ENCODE data around the gene GNGT2. TPM values are rescaled to one million over a fixed set of nuclear protein-coding genes. Genes with fewer than 3 reads are reported as not detected.

The GNGT2 gene
- total and polyA plus RNA-seq, 2 of the 4 experiments (the other 2 are of a cell fraction) = 0.18 to 0.79 TPM

DNA sequence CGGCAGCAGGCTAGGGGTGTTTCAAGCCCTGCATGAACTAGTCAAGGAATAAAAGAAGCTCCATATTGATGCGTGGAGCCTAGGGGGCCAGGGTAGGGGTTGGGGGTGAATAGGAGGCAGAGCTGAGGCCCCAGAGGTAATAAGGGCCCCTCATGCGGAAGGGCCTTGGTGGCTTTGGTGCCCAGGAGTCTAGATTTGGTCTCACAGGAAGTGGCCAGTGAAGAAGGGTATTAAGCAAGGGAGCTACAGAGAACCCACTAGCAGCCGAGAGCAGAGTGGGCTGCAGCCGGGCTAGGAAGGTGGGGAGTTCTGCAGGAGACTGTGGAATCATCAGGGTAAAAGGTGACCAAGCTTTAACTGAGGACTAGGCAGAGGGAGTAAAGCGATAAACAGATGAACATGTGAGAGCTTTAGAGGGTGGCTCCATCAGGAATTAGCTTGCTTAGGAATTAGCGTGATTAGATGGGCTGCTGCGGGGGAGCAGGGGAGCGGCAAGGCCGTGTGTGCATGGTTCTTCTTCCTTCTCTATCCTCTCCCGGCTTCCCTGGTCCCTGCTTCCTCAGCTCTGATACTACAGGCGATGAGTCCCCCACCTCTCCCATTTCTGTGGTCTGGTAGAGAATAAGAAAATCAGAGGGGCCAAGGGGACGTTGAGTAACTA lies 9.8 kb downstream of the GNGT2 start:
- no peaks in the 10 kb centered on the region for H3K36me3 ChIP-seq (ENCODE audit: control insufficient read depth, insufficient read depth, low read length)
- intact Hi-C loops (cut with micrococcal nuclease) (no loop called here), in situ Hi-C loops (cut with MboI; ENCODE audit: low sequenced_read_pairs) (no loop called here), dilution Hi-C loops (cut with HindIII; ENCODE audit: low sequenced_read_pairs, unreplicated experiment) (no loop called here)
- no peaks in the 10 kb centered on the region for H4K20me1 ChIP-seq (ENCODE audit: insufficient read depth, low read length)
- no peak overlapping the region for H3K23ac ChIP-seq (ENCODE audit: low read depth, low read length)
- ChIA-PET CTCF (no interaction called here), POLR2A (ENCODE audit: unreplicated experiment) (interaction anchor here (1.0 kb wide), 1 partner anchor 8 kb away, joined by 4 read pairs; no protein-coding TSS in a partner anchor)
- no peak overlapping the region for H3K4ac ChIP-seq (ENCODE audit: low read depth, low read length)
- no peak overlapping the region for H3K4me3 ChIP-seq (ENCODE audit: insufficient read depth, low read depth, low read length)
- no peak overlapping the region for H3K56ac ChIP-seq (ENCODE audit: extremely low read depth, insufficient read depth, low read length)
- H3K9me1 ChIP-seq (ENCODE audit: insufficient read depth, low read length) = no peaks in the 10 kb centered on the region
- no peak overlapping the region for H2AFZ ChIP-seq (replicated peaks; ENCODE audit: low read length, poor library complexity)
- TF ChIP-seq RCOR1 (IDR thresholded peaks at IDR 0.05; ENCODE audit: insufficient replicate concordance, low read length) = no peak
- no peaks in the 10 kb centered on the region for H3K9me3 ChIP-seq (ENCODE audit: control insufficient read depth, insufficient read depth, low read length)
- no peak overlapping the region for H3K27ac ChIP-seq (ENCODE audit: insufficient read depth, low read length)
- no peaks in the 10 kb centered on the region for H3K79me1 ChIP-seq (ENCODE audit: low read depth in 1 of 2, low read length in 2 of 2)
- H4K8ac ChIP-seq (ENCODE audit: low read depth in 2 of 2, low read length in 2 of 2) = no peak overlapping the region
- no peak for ATAC-seq (ENCODE audit: low read depth)
- no peaks in the 10 kb centered on the region for H3K4me1 ChIP-seq (ENCODE audit: control insufficient read depth, insufficient read depth, low read length)
- H3K14ac ChIP-seq (replicated peaks; ENCODE audit: low read depth, low read length) = no peak overlapping the region
- no peak overlapping the region for H3K9ac ChIP-seq (ENCODE audit: low read depth, low read length)
- no peak for DNase-seq
- no peak overlapping the region for H2BK120ac ChIP-seq (ENCODE audit: low read depth, low read length)
- no peak overlapping the region for H3K18ac ChIP-seq (ENCODE audit: low read depth, low read length)
- no peak overlapping the region for H2BK20ac ChIP-seq (ENCODE audit: low read depth, low read length)
- H3K4me2 ChIP-seq (ENCODE audit: low read depth, low read length) = no peak overlapping the region
- H2BK15ac ChIP-seq (ENCODE audit: low read depth, low read length) = no peak overlapping the region
- no peak overlapping the region for H2AK9ac ChIP-seq (replicated peaks; ENCODE audit: low read depth, low read length, poor library complexity)
- WGBS, 2 experiments (ENCODE audit: extremely low coverage in 2 of 2, insufficient read length in 1 of 2) = 81% methylated on average over 4 of the region's 13 CpGs; no CpG with 5 or more reads in 1 of the 2 experiments
- BruUV-seq (replicated peaks) = no TSS peak
- H2BK5ac ChIP-seq (ENCODE audit: low read depth, low read length, poor library complexity, severe bottlenecking) = no peak overlapping the region
- no peak overlapping the region for H4K91ac ChIP-seq (ENCODE audit: insufficient read depth, low read depth, low read length)
- peaks cover 3% of the 10 kb centered on the region; the same call in 1 of the 2 replicates for H3K27me3 ChIP-seq (ENCODE audit: control insufficient read depth, insufficient read depth, low read length)
- H4K5ac ChIP-seq (ENCODE audit: low read depth, low read length) = no peak overlapping the region
- no peak overlapping the region for H2AK5ac ChIP-seq (ENCODE audit: low read depth, low read length)

Data from IMR-90 (cell line).